ENCODE data around the gene ZBED2. TPM values are rescaled to one million over a fixed set of nuclear protein-coding genes. Genes with fewer than 3 reads are reported as not detected.
"Not testable (repeated sequence)": the region's sequence is repeated elsewhere in the genome, so short reads cannot be mapped to it uniquely, and the experiment has no call there.

ZBED2 gene, protein sequence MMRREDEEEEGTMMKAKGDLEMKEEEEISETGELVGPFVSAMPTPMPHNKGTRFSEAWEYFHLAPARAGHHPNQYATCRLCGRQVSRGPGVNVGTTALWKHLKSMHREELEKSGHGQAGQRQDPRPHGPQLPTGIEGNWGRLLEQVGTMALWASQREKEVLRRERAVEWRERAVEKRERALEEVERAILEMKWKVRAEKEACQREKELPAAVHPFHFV
- total RNA-seq (2022) (6.5 and 19.0 TPM in 2 replicates), Bru-seq, nascent RNA (percentile 72 among the genes with signal in this experiment), BruChase-seq, experiment 1, labeled RNA remaining after a 6-hour chase (percentile 72 among the genes with signal in this experiment), BruChase-seq, experiment 2, labeled RNA remaining after a 2-hour chase (percentile 87 among the genes with signal in this experiment)
- long read RNA-seq, transcript ZBED2-201 (2 exons, 2,311 nt) = major isoform, 49 of 54 reads
- long read RNA-seq, partial matches to known transcripts = 0 of 54 reads
- long read RNA-seq, other reads (novel, unspliced or antisense) = 5 of 54 reads

DNA sequence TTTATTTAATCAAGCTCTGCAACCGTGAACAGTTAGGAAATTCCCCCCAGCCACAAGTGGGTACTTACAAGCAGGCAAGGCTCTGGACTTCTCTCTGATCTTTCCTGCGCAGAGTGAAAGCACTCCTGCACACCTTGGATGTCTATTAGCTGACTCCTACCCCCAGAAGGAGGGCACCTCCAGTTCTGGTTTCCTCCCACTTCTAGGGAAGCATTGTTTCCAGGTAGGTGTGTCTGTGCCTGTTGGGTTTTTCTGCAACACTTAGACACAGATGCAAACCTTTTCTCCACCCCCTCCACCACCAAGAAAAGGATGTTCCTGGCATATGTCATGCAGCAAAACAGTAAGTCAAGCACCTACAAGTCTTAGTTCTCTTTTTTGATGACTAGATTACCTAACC lies at the start of gene ZBED2:
TSS of gene ZBED2 (minus strand) at position 115 of the 400 bp plus-strand sequence. CDS start 1,145 bp downstream, outside the sequence.
- intact Hi-C loops (cut with micrococcal nuclease) = no loop called here
- TF ChIP-seq, protein P1, sequence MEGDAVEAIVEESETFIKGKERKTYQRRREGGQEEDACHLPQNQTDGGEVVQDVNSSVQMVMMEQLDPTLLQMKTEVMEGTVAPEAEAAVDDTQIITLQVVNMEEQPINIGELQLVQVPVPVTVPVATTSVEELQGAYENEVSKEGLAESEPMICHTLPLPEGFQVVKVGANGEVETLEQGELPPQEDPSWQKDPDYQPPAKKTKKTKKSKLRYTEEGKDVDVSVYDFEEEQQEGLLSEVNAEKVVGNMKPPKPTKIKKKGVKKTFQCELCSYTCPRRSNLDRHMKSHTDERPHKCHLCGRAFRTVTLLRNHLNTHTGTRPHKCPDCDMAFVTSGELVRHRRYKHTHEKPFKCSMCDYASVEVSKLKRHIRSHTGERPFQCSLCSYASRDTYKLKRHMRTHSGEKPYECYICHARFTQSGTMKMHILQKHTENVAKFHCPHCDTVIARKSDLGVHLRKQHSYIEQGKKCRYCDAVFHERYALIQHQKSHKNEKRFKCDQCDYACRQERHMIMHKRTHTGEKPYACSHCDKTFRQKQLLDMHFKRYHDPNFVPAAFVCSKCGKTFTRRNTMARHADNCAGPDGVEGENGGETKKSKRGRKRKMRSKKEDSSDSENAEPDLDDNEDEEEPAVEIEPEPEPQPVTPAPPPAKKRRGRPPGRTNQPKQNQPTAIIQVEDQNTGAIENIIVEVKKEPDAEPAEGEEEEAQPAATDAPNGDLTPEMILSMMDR (IDR thresholded peaks at IDR 0.05; ENCODE audit: unreplicated experiment) = no peak
- Mint-ChIP-seq H3K9me3 (ENCODE audit: unreplicated experiment) (no peaks in the 10 kb centered on the region), H3K4me3 (ENCODE audit: unreplicated experiment) (peak within 1 kb of the TSS; percentile 64), H3K4me1 (ENCODE audit: insufficient read depth, unreplicated experiment) (peaks cover 60% of the 10 kb centered on the region), H3K27me3 (ENCODE audit: insufficient read depth, unreplicated experiment) (no peaks in the 10 kb centered on the region), H3K27ac (ENCODE audit: low read depth, unreplicated experiment) (peak within 1 kb of the TSS; percentile 82), H3K36me3 (ENCODE audit: insufficient read depth, unreplicated experiment) (no peaks in the 10 kb centered on the region)
- POLR2A ChIA-PET = interaction anchor here (1.1 to 4.8 kb wide), 10 partner anchors 10 to 384 kb away, joined by 3 to 51 read pairs (median 6); partner anchors contain the start of gene ABHD10
- peak; percentile 79 for DNase-seq (ENCODE audit: unreplicated experiment)
- BruUV-seq (replicated peaks) = no TSS peak
- CTCF ChIA-PET = interaction anchor here (0.8 to 3.2 kb wide), 7 partner anchors 10 to 395 kb away, joined by 3 to 18 read pairs (median 6); no protein-coding TSS in a partner anchor

DNA sequence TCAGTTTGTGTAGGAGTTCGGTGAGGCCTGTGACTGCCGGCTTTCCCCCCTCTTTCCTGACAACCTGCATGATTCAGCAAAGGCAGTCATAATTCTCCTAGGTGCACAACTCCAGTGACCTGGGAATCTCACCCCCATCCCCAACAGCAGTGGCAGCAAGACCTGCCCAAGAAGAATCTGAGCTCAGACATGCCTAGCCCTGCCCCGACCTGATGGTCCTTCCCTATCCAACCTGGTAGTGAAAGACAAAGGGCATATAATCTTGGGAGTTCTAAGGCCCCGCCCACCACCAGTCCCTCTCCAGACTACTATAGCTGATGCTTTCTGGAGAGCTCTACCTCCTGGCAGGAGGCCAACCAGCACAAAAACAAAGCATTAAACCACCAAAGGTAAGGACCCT lies 44.2 kb upstream of the ZBED2 start:
- no TSS peak for BruUV-seq (replicated peaks)

DNA sequence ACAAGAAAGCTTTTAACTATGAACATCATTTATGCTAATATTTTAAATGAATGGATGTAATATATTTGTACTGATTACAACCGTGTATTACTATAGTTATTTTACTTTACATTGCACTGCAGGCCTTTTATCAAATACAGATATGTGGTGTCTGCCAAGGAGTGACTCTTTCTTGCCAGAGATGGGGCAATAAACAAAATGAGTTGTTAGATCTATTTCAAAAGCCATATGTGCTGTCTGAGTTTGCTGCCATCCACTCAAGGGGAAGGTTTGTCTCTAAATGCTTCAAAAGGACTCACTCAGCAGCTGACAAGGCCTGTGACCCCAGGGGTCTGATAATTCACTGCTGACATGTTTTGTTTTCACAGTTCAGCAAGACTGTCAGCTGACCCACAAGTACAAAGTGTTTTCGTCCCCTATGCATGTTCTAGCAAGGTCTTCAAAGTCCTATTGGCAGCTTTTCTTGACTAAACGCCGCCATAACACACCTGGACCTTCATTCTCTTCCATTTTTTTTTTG lies 41.3 kb upstream of the ZBED2 start:
- peaks cover 6% of the 10 kb centered on the region for H3K36me3 Mint-ChIP-seq (ENCODE audit: insufficient read depth, unreplicated experiment)
- H3K4me3 Mint-ChIP-seq (ENCODE audit: unreplicated experiment) = no peak overlapping the region
- no TSS peak for BruUV-seq (replicated peaks)
- TF ChIP-seq, protein P1 (IDR thresholded peaks at IDR 0.05; ENCODE audit: unreplicated experiment) = no peak
- POLR2A ChIA-PET = no interaction called here
- H3K4me1 Mint-ChIP-seq (ENCODE audit: insufficient read depth, unreplicated experiment) = no peaks in the 10 kb centered on the region
- no peak for DNase-seq (ENCODE audit: unreplicated experiment)
- H3K27me3 Mint-ChIP-seq (ENCODE audit: insufficient read depth, unreplicated experiment) = no peaks in the 10 kb centered on the region
- CTCF ChIA-PET = interaction anchor here (0.7 kb wide), 1 partner anchor 55 kb away, joined by 3 read pairs; no protein-coding TSS in a partner anchor
- H3K9me3 Mint-ChIP-seq (ENCODE audit: unreplicated experiment) = no peaks in the 10 kb centered on the region
- intact Hi-C loops (cut with micrococcal nuclease) = no loop called here
- no peak overlapping the region for H3K27ac Mint-ChIP-seq (ENCODE audit: low read depth, unreplicated experiment)

More for the DNA sequence above, 44.2 kb upstream of the ZBED2 start:
- TF ChIP-seq, protein P1 (IDR thresholded peaks at IDR 0.05; ENCODE audit: unreplicated experiment) = no peak
- DNase-seq (ENCODE audit: unreplicated experiment) = no peak
- ChIA-PET CTCF (interaction anchor here (0.9 to 1.3 kb wide), 2 partner anchors 15 to 52 kb away, joined by 3 read pairs; no protein-coding TSS in a partner anchor), POLR2A (no interaction called here)
- Mint-ChIP-seq H3K27me3 (ENCODE audit: insufficient read depth, unreplicated experiment) (no peaks in the 10 kb centered on the region), H3K9me3 (ENCODE audit: unreplicated experiment) (peaks cover 8% of the 10 kb centered on the region), H3K36me3 (ENCODE audit: insufficient read depth, unreplicated experiment) (peaks cover 6% of the 10 kb centered on the region), H3K4me1 (ENCODE audit: insufficient read depth, unreplicated experiment) (no peaks in the 10 kb centered on the region), H3K27ac (ENCODE audit: low read depth, unreplicated experiment) (no peak overlapping the region), H3K4me3 (ENCODE audit: unreplicated experiment) (no peak overlapping the region)
- intact Hi-C loops (cut with micrococcal nuclease) = no loop called here

DNA sequence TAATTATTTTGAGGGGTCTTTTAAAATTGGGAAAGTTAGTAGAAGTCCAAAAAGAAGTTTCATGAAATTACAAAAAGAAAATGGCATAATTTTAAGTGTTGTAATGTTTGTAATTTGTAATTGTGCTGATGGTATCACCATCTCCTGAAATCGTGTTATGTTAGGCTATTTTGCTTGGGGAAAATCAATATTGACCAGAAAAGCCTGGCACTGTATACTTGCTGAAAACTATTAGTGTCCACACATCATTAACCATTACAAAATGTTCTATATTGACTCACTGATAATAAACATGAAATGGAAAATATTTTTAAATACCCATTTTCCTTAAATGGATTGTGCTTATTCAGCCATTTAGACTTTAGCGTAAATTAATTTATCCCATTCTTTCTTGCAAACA lies 40.3 kb upstream of the ZBED2 start:
- intact Hi-C loops (cut with micrococcal nuclease) = no loop called here
- ChIA-PET CTCF (interaction anchor here (0.6 kb wide), 1 partner anchor 9 kb away, joined by 3 read pairs; no protein-coding TSS in a partner anchor), POLR2A (no interaction called here)
- H3K9me3 Mint-ChIP-seq (ENCODE audit: unreplicated experiment) = no peaks in the 10 kb centered on the region
- H3K4me1 Mint-ChIP-seq (ENCODE audit: insufficient read depth, unreplicated experiment) = no peaks in the 10 kb centered on the region
- no peaks in the 10 kb centered on the region for H3K27me3 Mint-ChIP-seq (ENCODE audit: insufficient read depth, unreplicated experiment)
- H3K36me3 Mint-ChIP-seq (ENCODE audit: insufficient read depth, unreplicated experiment) = no peaks in the 10 kb centered on the region
- no TSS peak for BruUV-seq (replicated peaks)
- H3K4me3 Mint-ChIP-seq (ENCODE audit: unreplicated experiment) = no peak overlapping the region
- DNase-seq (ENCODE audit: unreplicated experiment) = no peak
- TF ChIP-seq, protein P1 (IDR thresholded peaks at IDR 0.05; ENCODE audit: unreplicated experiment) = no peak
- no peak overlapping the region for H3K27ac Mint-ChIP-seq (ENCODE audit: low read depth, unreplicated experiment)

DNA sequence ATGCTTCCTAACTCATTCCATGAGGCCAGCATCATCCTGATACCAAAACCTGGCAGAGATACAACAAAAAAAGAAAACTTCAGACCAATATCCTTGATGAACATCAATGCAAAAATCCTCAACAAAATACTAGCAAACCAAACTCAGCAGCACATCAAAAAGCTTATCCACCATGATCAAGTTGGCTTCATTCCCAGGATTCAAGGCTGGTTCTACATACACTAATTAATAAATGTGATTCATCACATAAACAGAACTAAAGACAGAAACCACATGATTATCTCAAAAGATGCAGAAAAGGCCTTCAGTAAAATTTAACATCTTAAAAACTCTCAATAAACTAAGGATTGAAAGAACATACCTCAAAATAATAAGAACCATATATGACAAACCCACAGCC lies 35.5 kb upstream of the ZBED2 start:
- H3K27me3 Mint-ChIP-seq (ENCODE audit: insufficient read depth, unreplicated experiment); DNase-seq (ENCODE audit: unreplicated experiment); H3K27ac Mint-ChIP-seq (ENCODE audit: low read depth, unreplicated experiment); intact Hi-C loops (cut with micrococcal nuclease); H3K4me1 Mint-ChIP-seq (ENCODE audit: insufficient read depth, unreplicated experiment); CTCF ChIA-PET; BruUV-seq (replicated peaks); H3K4me3 Mint-ChIP-seq (ENCODE audit: unreplicated experiment); H3K36me3 Mint-ChIP-seq (ENCODE audit: insufficient read depth, unreplicated experiment): not testable (repeated sequence)
- peaks cover 19% of the 10 kb centered on the region for H3K9me3 Mint-ChIP-seq (ENCODE audit: unreplicated experiment)
- POLR2A ChIA-PET = interaction anchor here (1.1 kb wide), 1 partner anchor 14 kb away, joined by 4 read pairs; no protein-coding TSS in a partner anchor

DNA sequence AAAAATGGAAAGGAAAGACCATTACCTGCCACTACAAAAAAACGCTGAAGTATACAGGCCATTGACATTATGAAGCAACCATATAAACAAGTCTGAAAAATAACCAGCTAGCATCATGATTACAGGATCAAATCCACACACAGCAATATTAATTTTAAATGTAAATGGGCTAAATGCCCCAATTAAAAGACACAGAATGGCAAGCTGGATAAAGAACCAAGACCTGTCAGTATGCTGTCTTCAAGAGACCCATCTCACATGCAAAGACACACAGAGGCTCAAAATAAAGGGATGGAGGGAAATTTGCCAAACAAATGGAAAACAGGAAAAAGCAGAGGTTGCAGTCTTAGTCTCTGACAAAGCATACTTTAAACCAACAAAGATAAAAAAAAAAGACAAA lies 33.9 kb upstream of the ZBED2 start:
- POLR2A ChIA-PET; intact Hi-C loops (cut with micrococcal nuclease); H3K4me3 Mint-ChIP-seq (ENCODE audit: unreplicated experiment); H3K4me1 Mint-ChIP-seq (ENCODE audit: insufficient read depth, unreplicated experiment); H3K36me3 Mint-ChIP-seq (ENCODE audit: insufficient read depth, unreplicated experiment); BruUV-seq (replicated peaks); H3K27me3 Mint-ChIP-seq (ENCODE audit: insufficient read depth, unreplicated experiment); DNase-seq (ENCODE audit: unreplicated experiment); H3K27ac Mint-ChIP-seq (ENCODE audit: low read depth, unreplicated experiment): not testable (repeated sequence)
- H3K9me3 Mint-ChIP-seq (ENCODE audit: unreplicated experiment) = peaks cover 19% of the 10 kb centered on the region
- CTCF ChIA-PET = interaction anchor here (0.6 to 1.4 kb wide), 2 partner anchors 37 to 51 kb away, joined by 3 to 5 read pairs; no protein-coding TSS in a partner anchor

Measured in MCF 10A (cell line).